NCI-H1694 (cell line): ENCODE measurements around the gene GDPD4.

Source experiments
- DNase-seq: peaks from one replicate; lab custom pipeline; 2025; lab: John Stamatoyannopoulos, UW

The GDPD4 gene

GRCh38 chr11:77299528-77299993, 1.9 kb downstream of the GDPD4 start:
- DNase-seq = no peak

GRCh38 chr11:77294040-77294439, 7.4 kb downstream of the GDPD4 start:
- no peak for DNase-seq

GRCh38 chr11:77289737-77290136, 11.7 kb downstream of the GDPD4 start:
- no peak for DNase-seq

GRCh38 chr11:77287615-77288273, 13.7 kb downstream of the GDPD4 start:
- no peak for DNase-seq

- DNase-seq = no peak
Measured at GRCh38 chr11:77287136-77287535, 14.3 kb downstream of the GDPD4 start.

- DNase-seq = no peak
Measured at GRCh38 chr11:77284476-77285468, 16.7 kb downstream of the GDPD4 start.

- DNase-seq = no peak
Measured at GRCh38 chr11:77283101-77283500, 18.4 kb downstream of the GDPD4 start.

GRCh38 chr11:77278595-77279506, 22.6 kb downstream of the GDPD4 start:
- DNase-seq = no peak

- no peak for DNase-seq
Measured at GRCh38 chr11:77276271-77276670, 25.2 kb downstream of the GDPD4 start.

- DNase-seq = no peak
Measured at GRCh38 chr11:77270921-77271320, 30.6 kb downstream of the GDPD4 start.

- DNase-seq = no peak
Measured at GRCh38 chr11:77269484-77270123, 31.9 kb downstream of the GDPD4 start.

- DNase-seq = no peak
Measured at GRCh38 chr11:77267962-77268361, 33.5 kb downstream of the GDPD4 start.

GRCh38 chr11:77266766-77267165, 34.7 kb downstream of the GDPD4 start:
- no peak for DNase-seq

- DNase-seq = no peak
Measured at GRCh38 chr11:77262803-77263202, 38.7 kb downstream of the GDPD4 start.

GRCh38 chr11:77259641-77260040, 41.8 kb downstream of the GDPD4 start:
- DNase-seq = no peak

- DNase-seq = no peak
Measured at GRCh38 chr11:77253690-77254089, 47.8 kb downstream of the GDPD4 start.

- DNase-seq = no peak
Measured at GRCh38 chr11:77252555-77253270, 48.8 kb downstream of the GDPD4 start.

GRCh38 chr11:77250881-77251640, 50.4 kb downstream of the GDPD4 start:
- no peak for DNase-seq

- no peak for DNase-seq
Measured at GRCh38 chr11:77249427-77249826, 52.1 kb downstream of the GDPD4 start.
